ENCODE measurements around the gene NCBP2. TPM values are rescaled to one million over a fixed set of nuclear protein-coding genes. Genes with fewer than 3 reads are reported as not detected.

The NCBP2 gene
- total RNA-seq, 1 experiment from 2014 or later, result 120 TPM

- Histone ChIP-seq H2BK20ac (ENCODE audit: low read depth, low read length, poor library complexity, severe bottlenecking) (no peak overlapping the region), H3T11ph (ENCODE audit: low read length) (no peak overlapping the region), H3K4me1 (ENCODE audit: insufficient read depth, low read length) (no peaks in the 10 kb centered on the region), H3K27me3 (ENCODE audit: insufficient read depth, low read length) (peaks cover 28% of the 10 kb centered on the region), H3K18ac (ENCODE audit: insufficient read length, low read depth, low read length) (no peak overlapping the region), H3K4ac (ENCODE audit: low read depth, low read length) (no peak overlapping the region), H3K79me2 (ENCODE audit: insufficient read depth, low read length) (no peaks in the 10 kb centered on the region), H3K56ac (ENCODE audit: insufficient read length, low read depth, low read length) (no peak overlapping the region), H2AFZ (ENCODE audit: low read length) (no peak overlapping the region), H3K4me2 (ENCODE audit: insufficient read depth, insufficient read length, low read length) (no peak overlapping the region), H3K9ac (ENCODE audit: extremely low read depth, insufficient read length, low read length) (no peak overlapping the region), H3K9me3 (ENCODE audit: control insufficient read depth, low read depth, low read length) (no peaks in the 10 kb centered on the region), H4K20me1 (ENCODE audit: control insufficient read depth, insufficient read depth, insufficient read length) (no peaks in the 10 kb centered on the region), H2AK5ac (ENCODE audit: insufficient read length, low read length) (no peak overlapping the region), H3K79me1 (ENCODE audit: insufficient read depth, low read depth, low read length, poor library complexity, severe bottlenecking) (no peaks in the 10 kb centered on the region), H2BK5ac (ENCODE audit: insufficient read length, low read length) (no peak overlapping the region), H2BK15ac (ENCODE audit: low read depth, low read length) (no peak overlapping the region), H2BK120ac (ENCODE audit: low read depth, low read length, poor library complexity, severe bottlenecking) (no peak overlapping the region), H3K23ac (ENCODE audit: insufficient read length, low read depth, low read length) (no peak overlapping the region), H2BK12ac (ENCODE audit: insufficient read length, low read depth, low read length) (no peak overlapping the region), H3K27ac (ENCODE audit: insufficient read length, low read depth, low read length) (no peak overlapping the region), H3K23me2 (ENCODE audit: insufficient read length, low read depth, low read length, poor library complexity, severe bottlenecking) (no peaks in the 10 kb centered on the region), H3K14ac (ENCODE audit: insufficient read depth, low read length) (no peak overlapping the region), H4K8ac (replicated peaks; ENCODE audit: insufficient read length, low read depth, low read length) (no peak overlapping the region), H4K91ac (ENCODE audit: insufficient read length, low read depth, low read length) (no peak overlapping the region), H4K5ac (ENCODE audit: insufficient read length, low read depth, low read length) (no peak overlapping the region)
- Mint-ChIP-seq H3K9me3 (peaks cover 0 to 2% of the 10 kb centered on the region in 2 experiments; a peak in 3 of 5 replicates), H3K4me1 (peaks cover 3 to 11% of the 10 kb centered on the region in 2 experiments; a peak in 3 of 4 replicates), H3K27ac (no peak overlapping the region), H3K36me3 (ENCODE audit: insufficient read depth in 1 of 3, low read depth in 3 of 3) (peaks cover 0 to 2% (median 0%) of the 10 kb centered on the region in 3 experiments; a peak in 1 of 7 replicates), H3K27me3 (ENCODE audit: low read depth) (peaks cover 73% of the 10 kb centered on the region), H3K4me3 (no peak overlapping the region)
- DNase-seq, result no peak
- no peak for TF ChIP-seq CTCF (conservative IDR thresholded peaks at IDR 0.05)
- no CpG with 5 or more reads among the region's 11 CpGs for WGBS (ENCODE audit: extremely low coverage, insufficient read length, low lambda C conversion rate)
Measured at GRCh38 chr3:196965112-196965803, 22.9 kb upstream of the NCBP2 start.
